BLaER1 treated with 17β-estradiol and CSF1 and Interleukin-3, amounts not matched to agents 10 nM and 100 nM (cell line): ENCODE data around the gene ARV1.
"Not testable (repeated sequence)": the region's sequence is repeated elsewhere in the genome, so short reads cannot be mapped to it uniquely, and the experiment has no call there.

Source experiments
- H3K27ac ChIP-seq, 11 experiments: shearing (Covaris generic); formaldehyde crosslinking; 2 replicates each; pipeline ENCODE4 v1.8.1; 2022
- H3K27me3 ChIP-seq, 11 experiments: shearing (Covaris generic); formaldehyde crosslinking; 2 replicates each; pipeline ENCODE4 v1.8.1; 2022
- H3K36me3 ChIP-seq, 11 experiments: shearing (Covaris generic); formaldehyde crosslinking; 2 replicates each; pipeline ENCODE4 v1.8.1; 2022
- H3K4me1 ChIP-seq, 10 experiments: shearing (Covaris generic); formaldehyde crosslinking; 2 replicates each; pipeline ENCODE4 v1.8.1; 2022
- H3K4me2 ChIP-seq, 11 experiments: shearing (Covaris generic); formaldehyde crosslinking; 2 replicates each; pipeline ENCODE4 v1.8.1; 2022
- H3K4me3 ChIP-seq, 10 experiments: shearing (Covaris generic); formaldehyde crosslinking; 2 replicates each; pipeline ENCODE4 v1.8.1; 2022
- H3K9ac ChIP-seq, 11 experiments: shearing (Covaris generic); formaldehyde crosslinking; 2 replicates each; pipeline ENCODE4 v1.8.1; 2022
- H3K9me3 ChIP-seq, 11 experiments: shearing (Covaris generic); formaldehyde crosslinking; replicated peaks in 1 of 11; 2 replicates each; pipeline ENCODE4 v1.8.1; 2022
- H4K20me1 ChIP-seq, 11 experiments: shearing (Covaris generic); formaldehyde crosslinking; 2 replicates each; pipeline ENCODE4 v1.8.1; 2022
- Cebpa-rat ChIP-seq, 11 experiments: shearing (Covaris generic); IDR thresholded peaks; 2 replicates each; pipeline ENCODE4 v1.8.1; 2022

Gene ARV1

GRCh38 chr1:231046730-231047395 lies 68.0 kb downstream of the ARV1 start:
- Histone ChIP-seq H3K9me3 (peaks cover 14 to 28% (median 19%) of the 10 kb centered on the region in 11 experiments), H3K9ac (no peak overlapping the region), H3K4me2 (no peak overlapping the region), H3K4me3 (no peak overlapping the region), H3K27me3 (0 out of 22 replicates have a peak, but pooled peaks cover 0 to under 1% (median 0%) of the 10 kb centered on the region in 11 experiments), H4K20me1 (no peaks in the 10 kb centered on the region), H3K27ac (no peak overlapping the region), H3K36me3 (no peaks in the 10 kb centered on the region), H3K4me1 (no peaks in the 10 kb centered on the region)
- TF ChIP-seq Cebpa-rat (IDR thresholded peaks at IDR 0.05), result no peak

- H3K4me3 ChIP-seq, H3K4me1 ChIP-seq, H3K36me3 ChIP-seq, H3K9ac ChIP-seq, H3K27ac ChIP-seq, H3K4me2 ChIP-seq, H3K27me3 ChIP-seq, H4K20me1 ChIP-seq: not testable (repeated sequence)
- peaks cover 14 to 28% (median 19%) of the 10 kb centered on the region in 11 experiments for H3K9me3 ChIP-seq
These were observed 68.6 kb downstream of the ARV1 start for GRCh38 chr1:231047529-231047928.

GRCh38 chr1:231048419-231048818 lies 69.5 kb downstream of the ARV1 start:
- peaks cover 14 to 25% (median 19%) of the 10 kb centered on the region in 11 experiments for H3K9me3 ChIP-seq
- not testable (repeated sequence) for H3K27me3 ChIP-seq, H3K27ac ChIP-seq, H3K36me3 ChIP-seq, H3K4me3 ChIP-seq, H3K4me2 ChIP-seq, H4K20me1 ChIP-seq, H3K4me1 ChIP-seq, H3K9ac ChIP-seq

GRCh38 chr1:231049121-231049979 lies 70.5 kb downstream of the ARV1 start:
- Histone ChIP-seq H3K9me3 (peaks cover 8 to 16% (median 12%) of the 10 kb centered on the region in 11 experiments), H3K4me2 (no peak overlapping the region), H3K36me3 (no peaks in the 10 kb centered on the region), H3K27ac (no peak overlapping the region), H3K4me1 (peaks cover 13 to 19% (median 16%) of the 10 kb centered on the region in 10 experiments), H3K27me3 (no peaks in the 10 kb centered on the region), H4K20me1 (no peaks in the 10 kb centered on the region), H3K4me3 (no peak overlapping the region), H3K9ac (no peak overlapping the region)
- peak in 1 of 11 experiments; percentile 18; a peak in 1 of 22 replicates for TF ChIP-seq Cebpa-rat (IDR thresholded peaks at IDR 0.05)
